A549 (cell line): Measurements from ENCODE around the gene UGT1A9. TPM values are rescaled to one million over a fixed set of nuclear protein-coding genes. Genes with fewer than 3 reads are reported as not detected.
A peak's percentile ranks its signal among the peaks of the same experiment; 100 is the strongest.

Source experiments
- ATAC-seq, 2 experiments: fragments of 200-7000 bp in 1 of 2; fragments of >200 bp in 1 of 2; cut with Nextera tagmentation in 1 of 2; cut with Tn5 transposase in 1 of 2; 3 replicates each; pipeline versions ENCODE4 v1.8.0 to v1.9.1; 2018 to 2020; ENCODE audit warnings: mild to moderate bottlenecking in 1 of 2, moderate library complexity in 1 of 2
- CTCF ChIA-PET: fragments of 300-600 bp; sonication (Branson Sonifier 250); formaldehyde crosslinking; extraction: SDS; loops from one replicate; lab custom pipeline; 2021; ENCODE audit warnings: antibody characterized with exemption, inconsistent platforms; lab: Yijun Ruan, JAX
- POLR2A ChIA-PET: fragments of 350-600 bp; formaldehyde crosslinking; extraction: SDS; loops from one replicate; lab custom pipeline; 2021; ENCODE audit warnings: antibody characterized with exemption, inconsistent platforms; lab: Yijun Ruan, JAX
- DNase-seq, 2 experiments: peaks; one replicate each; pipeline versions ENCODE4 v3.0.0 to v3.0.0-alpha.2; 2011 to 2016; ENCODE audit warnings: low read depth in 1 of 2, low spot score in 1 of 2
- FAIRE-seq: peaks from 2 replicates; lab custom pipeline; 2011; peaks lifted over from hg19 to GRCh38; lab: Jason Lieb, UNC
- H3K27ac ChIP-seq, 2 experiments: fragments of >200 bp; sonication (Bioruptor Twin); formaldehyde crosslinking; 3 replicates each; pipeline ENCODE4 v1.5.1; 2016 to 2017
- H3K4me1 ChIP-seq: fragments of >200 bp; sonication (Bioruptor Twin); formaldehyde crosslinking; 3 replicates; pipeline ENCODE4 v1.6.1; 2016
- H3K4me2 ChIP-seq: fragments of >200 bp; sonication (Bioruptor Twin); formaldehyde crosslinking; 3 replicates; pipeline ENCODE4 v1.6.1; 2016
- H3K4me3 ChIP-seq: fragments of >200 bp; sonication (Bioruptor Twin); formaldehyde crosslinking; 3 replicates; pipeline ENCODE4 v1.5.1; 2016
- H3K9me3 ChIP-seq: fragments of >200 bp; sonication (Bioruptor Twin); formaldehyde crosslinking; 3 replicates; pipeline ENCODE4 v1.6.1; 2016
- ATOH8 ChIP-seq: fragments of 250-450 bp; sonication (Bioruptor Pico); IDR thresholded peaks from 2 replicates; pipeline ENCODE4 v1.5.0; 2020; ENCODE audit warnings: low read depth, mild to moderate bottlenecking, moderate library complexity
- BHLHE40 ChIP-seq: IDR thresholded peaks from 2 replicates; pipeline ENCODE4 v1.6.1; 2012; ENCODE audit warnings: low read depth, low read length, inconsistent platforms
- CBX2 ChIP-seq: fragments of 200-600 bp; sonication (generic); IDR thresholded peaks from 2 replicates; pipeline ENCODE4 v1.6.1; 2016; ENCODE audit warnings: low read depth, mild to moderate bottlenecking, borderline replicate concordance
- CBX8 ChIP-seq: fragments of 200-600 bp; sonication (generic); IDR thresholded peaks from 2 replicates; pipeline ENCODE4 v1.6.1; 2016
- CTCF ChIP-seq: fragments of >200 bp; sonication (Bioruptor Twin); formaldehyde crosslinking; IDR thresholded peaks from 3 replicates; pipeline ENCODE4 v1.5.1; 2016
- EHMT2 ChIP-seq: fragments of 200-600 bp; sonication (generic); IDR thresholded peaks from 2 replicates; pipeline ENCODE4 v1.6.1; 2016; ENCODE audit warnings: antibody characterized with exemption, low read depth, mild to moderate bottlenecking, moderate library complexity
- ELK1 ChIP-seq: fragments of 150-350 bp; IDR thresholded peaks from 2 replicates; pipeline ENCODE4 v1.6.1; 2014; ENCODE audit warnings: low read depth, mild to moderate bottlenecking, low read length
- EP300 ChIP-seq, 2 experiments: fragments of >200 bp; sonication (Bioruptor Twin); formaldehyde crosslinking; IDR thresholded peaks; 2 replicates in 1 of 2; 3 replicates in 1 of 2; pipeline ENCODE4 v1.6.1; 2016 to 2017
- FOXS1 ChIP-seq: fragments of 250-450 bp; sonication (Bioruptor Pico); IDR thresholded peaks from 2 replicates; pipeline ENCODE4 v1.5.0; 2020; ENCODE audit warnings: mild to moderate bottlenecking, moderate library complexity
- HEYL ChIP-seq: fragments of 250-450 bp; sonication (Bioruptor Pico); IDR thresholded peaks from 2 replicates; pipeline ENCODE4 v1.8.0; 2021; ENCODE audit warnings: mild to moderate bottlenecking, moderate library complexity
- HOXB5 ChIP-seq: fragments of 250-450 bp; sonication (Bioruptor Pico); IDR thresholded peaks from 2 replicates; pipeline ENCODE4 v1.5.0; 2020; ENCODE audit warnings: mild to moderate bottlenecking, moderate library complexity
- JUN ChIP-seq, 2 experiments: fragments of >200 bp; sonication (Bioruptor Twin); formaldehyde crosslinking; IDR thresholded peaks; 2 replicates in 1 of 2; 3 replicates in 1 of 2; pipeline ENCODE4 v1.6.1; 2016 to 2017
- JUNB ChIP-seq: fragments of >200 bp; sonication (Bioruptor Twin); formaldehyde crosslinking; IDR thresholded peaks from 2 replicates; pipeline ENCODE4 v1.6.1; 2016
- NFE2L2 ChIP-seq: fragments of 150-350 bp; conservative IDR thresholded peaks from 2 replicates; pipeline ENCODE4 v1.6.1; 2014; ENCODE audit warnings: low read length
- NR3C1 ChIP-seq: fragments of >200 bp; sonication (Bioruptor Twin); formaldehyde crosslinking; IDR thresholded peaks from 3 replicates; pipeline ENCODE4 v1.6.1; 2017
- RCOR1 ChIP-seq: fragments of 150-350 bp; IDR thresholded peaks from 2 replicates; pipeline ENCODE4 v1.6.1; 2014; ENCODE audit warnings: antibody characterized with exemption, low read length, low read depth
- RNF2 ChIP-seq: fragments of 200-600 bp; sonication (generic); IDR thresholded peaks from 2 replicates; pipeline ENCODE4 v1.6.1; 2016; ENCODE audit warnings: low read depth, mild to moderate bottlenecking, antibody characterized with exemption, moderate library complexity, borderline replicate concordance
- SMC3 ChIP-seq: fragments of >200 bp; sonication (Bioruptor Twin); formaldehyde crosslinking; IDR thresholded peaks from 3 replicates; pipeline ENCODE4 v1.6.1; 2018; ENCODE audit warnings: inconsistent platforms
- TP53 ChIP-seq: fragments of 250-450 bp; sonication (Bioruptor Pico); IDR thresholded peaks from 2 replicates; pipeline ENCODE4 v1.5.0; 2021; ENCODE audit warnings: mild to moderate bottlenecking, moderate library complexity
- USF2 ChIP-seq: fragments of 450-650 bp; IDR thresholded peaks from 2 replicates; pipeline ENCODE4 v1.6.1; 2014; ENCODE audit warnings: antibody characterized with exemption
- WGBS: methylation state at CpG from one replicate; pipeline ENCODE4 v1.1.6; 2017; ENCODE audit errors: missing lambda C conversion rate; 5-methylcytosine and 5-hydroxymethylcytosine counted together
- polyA plus RNA-seq, 4 experiments: library from polyadenylated mRNA; depleted of rRNA in 3 of 4; stranded (reverse); fragments of >200 nt; fragmentation: RNase III in 1 of 4; extraction: RNeasy Plus Mini Kit Qiagen cat#74134 plus additional on column Dnase treatment in 1 of 4; gene quantifications; 2 replicates in 3 of 4; 3 replicates in 1 of 4; pipeline ENCODE4 v1.2.3, GENCODE V29; 2011 to 2017

UGT1A9 gene
- polyA plus RNA-seq, 2 of the 4 experiments (the other 2 are of a cell fraction): 11.0 to 13.1 TPM

- no peak for ATAC-seq
- TF ChIP-seq RNF2: no peak
- no peak for TF ChIP-seq JUN (IDR thresholded peaks at IDR 0.05)
- no peak for TF ChIP-seq NFE2L2
- TF ChIP-seq CBX8: no peak
- no peak for TF ChIP-seq ELK1
- TF ChIP-seq HOXB5 (CRISPR knock-in tag): no peak
- TF ChIP-seq ATOH8 (CRISPR knock-in tag): no peak
- TF ChIP-seq EHMT2: no peak
- no peak for TF ChIP-seq USF2
- no peak for TF ChIP-seq TP53 (CRISPR knock-in tag)
- no peak for TF ChIP-seq EP300 (IDR thresholded peaks at IDR 0.05)
- no peak for TF ChIP-seq HEYL (CRISPR knock-in tag)
- 78% methylated on average over 4 of the region's 4 CpGs for WGBS
- DNase-seq: no peak
- CTCF ChIA-PET: interaction anchor here (0.7 to 0.8 kb wide), 2 partner anchors 100 to 980 kb away, joined by 3 to 4 read pairs; no protein-coding TSS in a partner anchor
- H3K4me2 ChIP-seq: no peak overlapping the region
- H3K4me3 ChIP-seq: no peak overlapping the region
- H3K27ac ChIP-seq: peak overlapping the region in 1 of 2 experiments; percentile 47; a peak in 3 of 6 replicates
- no peak for FAIRE-seq
- no peaks in the 10 kb centered on the region for H3K9me3 ChIP-seq
- H3K4me1 ChIP-seq: peaks cover 5% of the 10 kb centered on the region
- POLR2A ChIA-PET: no interaction called here
Measured at GRCh38 chr2:233811087-233811486, 139.4 kb downstream of the UGT1A9 start.

GRCh38 chr2:233811732-233812131 lies 140.0 kb downstream of the UGT1A9 start:
- 88% methylated on average over 8 of the region's 8 CpGs for WGBS
- FAIRE-seq (no peak), ATAC-seq (no peak), DNase-seq (no peak)
- Histone ChIP-seq H3K9me3 (no peaks in the 10 kb centered on the region), H3K27ac (peak overlapping the region in 1 of 2 experiments; percentile 47; a peak in 2 of 6 replicates), H3K4me1 (peaks cover 11% of the 10 kb centered on the region), H3K4me2 (no peak overlapping the region), H3K4me3 (no peak overlapping the region)
- TF ChIP-seq ATOH8 (CRISPR knock-in tag) (no peak), JUNB (no peak), CTCF (no peak), BHLHE40 (no peak), HOXB5 (CRISPR knock-in tag) (no peak), RCOR1 (no peak), EHMT2 (no peak), NR3C1 (no peak), SMC3 (no peak), CBX2 (no peak), JUN (IDR thresholded peaks at IDR 0.05) (no peak), FOXS1 (no peak)
- ChIA-PET POLR2A (no interaction called here), CTCF (no interaction called here)
